CD4-positive, alpha-beta T cell (primary cell): ENCODE results near the gene GALNT10. TPM values are rescaled to one million over a fixed set of nuclear protein-coding genes. Genes with fewer than 3 reads are reported as not detected.

ENCODE experiments used
- ATAC-seq: fragments of 200-7000 bp; cut with Tn5 transposase; one replicate; pipeline ENCODE4 v1.10.0; 2022; ENCODE audit warnings: mild to moderate bottlenecking; ENCODE audit not compliant: poor library complexity
- CTCF ChIA-PET: fragments of 350-600 bp; sonication (Branson Sonifier 250); formaldehyde crosslinking; loops from one replicate; lab custom pipeline; 2021; ENCODE audit warnings: antibody characterized with exemption, inconsistent platforms; lab: Charles Lee
- POLR2A ChIA-PET: fragments of 350-600 bp; sonication (Branson Sonifier 250); formaldehyde crosslinking; loops from one replicate; lab custom pipeline; 2021; ENCODE audit warnings: antibody characterized with exemption, inconsistent platforms; lab: Charles Lee
- DNase-seq, 14 experiments: peaks; one replicate each; pipeline ENCODE4 v3.0.0-alpha.2; 2013 to 2020; ENCODE audit warnings: mixed read lengths in 2 of 14
- H3K27ac ChIP-seq, 2 donors: one replicate each; pipeline versions ENCODE4 v1.5.1 to v1.7.0; 2013; ENCODE audit warnings: low read length in 2 of 2, low read depth in 1 of 2, mild to moderate bottlenecking in 1 of 2
- H3K27me3 ChIP-seq, 2 experiments: 1 replicate in 1 of 2; 2 replicates in 1 of 2; pipeline versions ENCODE4 v1.6.1 to v1.7.0; 2013; ENCODE audit warnings: low read length in 2 of 2, control low read depth in 1 of 2, mild to moderate bottlenecking in 1 of 2, moderate library complexity in 1 of 2; ENCODE audit not compliant: insufficient read depth in 2 of 2, control insufficient read depth in 1 of 2
- H3K36me3 ChIP-seq: one replicate; pipeline ENCODE4 v1.6.1; 2013; ENCODE audit warnings: low read length, control low read depth; ENCODE audit not compliant: insufficient read depth
- H3K4me1 ChIP-seq: one replicate; pipeline ENCODE4 v1.6.1; 2013; ENCODE audit warnings: low read length, control low read depth; ENCODE audit not compliant: insufficient read depth
- H3K4me3 ChIP-seq: one replicate; pipeline ENCODE4 v1.5.1; 2013; ENCODE audit warnings: mild to moderate bottlenecking, low read length, moderate library complexity
- H3K9me3 ChIP-seq, 2 experiments: 1 replicate in 1 of 2; 2 replicates in 1 of 2; pipeline versions ENCODE4 v1.6.1 to v1.7.0; 2013; ENCODE audit warnings: low read length in 2 of 2, mild to moderate bottlenecking in 2 of 2, control low read depth in 1 of 2, moderate library complexity in 1 of 2; ENCODE audit not compliant: control insufficient read depth in 1 of 2, insufficient read depth in 1 of 2
- H3K27ac Mint-ChIP-seq: one replicate; pipeline ENCODE4 v1.8.0; 2020; ENCODE audit warnings: mixed read lengths
- H3K27me3 Mint-ChIP-seq: one replicate; pipeline ENCODE4 v1.8.0; 2021; ENCODE audit warnings: mixed read lengths
- H3K36me3 Mint-ChIP-seq: one replicate; pipeline ENCODE4 v1.8.0; 2021; ENCODE audit warnings: low read depth, mixed read lengths
- H3K4me1 Mint-ChIP-seq: one replicate; pipeline ENCODE4 v1.8.0; 2021; ENCODE audit warnings: low read depth, mixed read lengths
- H3K4me3 Mint-ChIP-seq: one replicate; pipeline ENCODE4 v1.8.0; 2020; ENCODE audit warnings: mild to moderate bottlenecking, mixed read lengths
- H3K9me3 Mint-ChIP-seq: one replicate; pipeline ENCODE4 v1.8.0; 2020; ENCODE audit warnings: mixed read lengths
- CTCF ChIP-seq: fragments of 200-600 bp; IDR thresholded peaks from one replicate; pipeline ENCODE4 v1.8.0; 2022; ENCODE audit warnings: antibody characterized with exemption, mild to moderate bottlenecking
- intact Hi-C, 2 experiments: fragments of 100-400 bp; cut with DNase I in 1 of 2; cut with micrococcal nuclease in 1 of 2; formaldehyde crosslinking; loops; one replicate each; pipeline versions ENCODE4 v1.15.1 to v1.9.0; 2023 to 2025; cut with DNase I, micrococcal nuclease
- total RNA-seq, 174 experiments: library from RNA in 2 of 174; stranded (reverse) in 2 of 174; gene quantifications; one replicate each; pipeline ENCODE4 v1.2.3 and lab custom pipeline; 2021 to 2026

The GALNT10 gene
- total RNA-seq, 2 experiments from 2014 or later = 21.7 to 23.0 TPM

GRCh38 chr5:154240595-154240994 is 50.1 kb downstream of the GALNT10 start:
- Histone ChIP-seq H3K4me1 (peaks cover 2% of the 10 kb centered on the region), H3K27ac (no peak overlapping the region), H3K4me3 (no peak overlapping the region), H3K9me3 (no peaks in the 10 kb centered on the region), H3K36me3 (no peaks in the 10 kb centered on the region), H3K27me3 (no peaks in the 10 kb centered on the region)
- Mint-ChIP-seq H3K9me3 (no peaks in the 10 kb centered on the region), H3K36me3 (peaks cover 8% of the 10 kb centered on the region), H3K4me1 (peaks cover 51% of the 10 kb centered on the region), H3K4me3 (no peak overlapping the region), H3K27me3 (no peaks in the 10 kb centered on the region), H3K27ac (no peak overlapping the region)
- intact Hi-C loops = no loop called here
- POLR2A ChIA-PET = no interaction called here
- TF ChIP-seq CTCF = no peak
- no peak for DNase-seq
- CTCF ChIA-PET = no interaction called here
- ATAC-seq = no peak

DNA sequence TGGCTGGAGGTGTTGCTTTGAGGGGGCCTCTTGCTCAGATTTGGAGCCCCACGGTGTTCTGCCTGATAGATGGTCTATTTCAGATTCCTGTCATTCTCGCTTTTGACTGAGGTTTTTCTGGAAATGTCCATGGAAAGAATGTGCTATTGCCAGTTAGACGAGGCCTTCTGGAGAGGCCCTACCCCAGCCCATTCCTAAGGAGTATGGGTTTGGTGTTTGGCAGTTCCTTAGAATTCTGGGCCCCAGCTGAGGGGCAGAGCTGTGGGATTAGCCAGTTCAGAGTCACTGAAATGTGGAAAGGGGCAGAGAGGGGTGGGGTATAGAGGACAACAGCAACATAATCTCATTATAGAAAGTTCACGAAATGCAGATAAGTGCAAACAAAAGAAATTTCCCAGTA is 50.5 kb downstream of the GALNT10 start:
- DNase-seq (no peak), ATAC-seq (no peak)
- no peak for TF ChIP-seq CTCF
- POLR2A ChIA-PET = no interaction called here
- H3K36me3 Mint-ChIP-seq = peaks cover 8% of the 10 kb centered on the region
- no peak overlapping the region for H3K27ac ChIP-seq
- CTCF ChIA-PET = no interaction called here
- H3K27ac Mint-ChIP-seq = no peak overlapping the region
- H3K9me3 Mint-ChIP-seq = no peaks in the 10 kb centered on the region
- no peaks in the 10 kb centered on the region for H3K36me3 ChIP-seq
- no peaks in the 10 kb centered on the region for H3K27me3 Mint-ChIP-seq
- intact Hi-C loops = no loop called here
- no peak overlapping the region for H3K4me3 Mint-ChIP-seq
- no peaks in the 10 kb centered on the region for H3K9me3 ChIP-seq
- peaks cover 2% of the 10 kb centered on the region for H3K4me1 ChIP-seq
- H3K4me1 Mint-ChIP-seq = peaks cover 47% of the 10 kb centered on the region
- H3K4me3 ChIP-seq = no peak overlapping the region
- H3K27me3 ChIP-seq = no peaks in the 10 kb centered on the region

DNA sequence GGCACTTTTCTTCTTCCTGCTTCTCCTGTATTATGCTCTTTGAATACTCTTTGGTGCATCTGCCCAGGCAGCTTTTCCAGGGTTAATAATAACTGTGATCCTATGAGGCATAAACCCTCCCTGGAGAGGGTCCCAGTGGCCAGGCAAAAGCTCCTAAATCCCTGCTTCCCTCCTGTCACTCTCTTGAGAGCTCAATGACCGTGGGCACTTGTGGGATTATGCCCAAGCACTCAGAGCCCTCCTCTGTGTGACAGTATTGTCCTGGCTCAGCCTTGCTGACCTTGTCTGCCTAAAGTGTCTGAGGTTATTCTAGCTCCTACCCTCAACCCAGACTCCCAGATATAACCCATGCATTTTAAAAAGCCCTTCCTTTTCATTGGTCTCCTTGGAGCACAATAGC is 51.9 kb downstream of the GALNT10 start:
- Histone ChIP-seq H3K27ac (no peak overlapping the region), H3K4me1 (peaks cover 2% of the 10 kb centered on the region), H3K27me3 (no peaks in the 10 kb centered on the region), H3K4me3 (no peak overlapping the region), H3K9me3 (no peaks in the 10 kb centered on the region), H3K36me3 (no peaks in the 10 kb centered on the region)
- Mint-ChIP-seq H3K4me3 (no peak overlapping the region), H3K4me1 (peaks cover 32% of the 10 kb centered on the region), H3K36me3 (peaks cover 8% of the 10 kb centered on the region), H3K27me3 (no peaks in the 10 kb centered on the region), H3K27ac (no peak overlapping the region), H3K9me3 (no peaks in the 10 kb centered on the region)
- ChIA-PET CTCF (no interaction called here), POLR2A (interaction anchor here (1.2 kb wide), 1 partner anchor 11 kb away, joined by 3 read pairs; no protein-coding TSS in a partner anchor)
- no peak for TF ChIP-seq CTCF
- intact Hi-C loops = no loop called here
- ATAC-seq (no peak), DNase-seq (no peak)
